Thoracic aorta (tissue), 2 donors: ENCODE results near the gene LIPT2. TPM values are rescaled to one million over a fixed set of nuclear protein-coding genes. Genes with fewer than 3 reads are reported as not detected.

Experiments
- ATAC-seq: fragments of 150-250 bp; one replicate; pipeline ENCODE4 v1.8.0; 2017; ENCODE audit warnings: low read depth; ENCODE audit not compliant: insufficient number of reproducible peaks, low FRiP score
- DNase-seq: peaks from one replicate; pipeline ENCODE4 v3.0.0-alpha.2; 2020; ENCODE audit warnings: low spot score
- H3K27ac ChIP-seq, 2 donors: fragments of 200-600 bp; sonication (generic); 1 replicate in 1 of 2; 2 replicates in 1 of 2; pipeline ENCODE4 v1.5.1; 2016; ENCODE audit warnings: mild to moderate bottlenecking in 2 of 2, moderate library complexity in 2 of 2
- H3K27me3 ChIP-seq: fragments of 200-600 bp; sonication (generic); replicated peaks from 2 replicates; pipeline ENCODE4 v1.6.0; 2016; ENCODE audit warnings: mild to moderate bottlenecking; ENCODE audit not compliant: insufficient read depth
- H3K36me3 ChIP-seq: fragments of 200-600 bp; sonication (generic); one replicate; pipeline ENCODE4 v1.5.1; 2016
- H3K4me1 ChIP-seq, 2 donors: fragments of 200-600 bp; sonication (generic); 1 replicate in 1 of 2; 2 replicates in 1 of 2; pipeline versions ENCODE4 v1.5.1 to v1.6.0; 2016; ENCODE audit warnings: low read depth in 2 of 2, mild to moderate bottlenecking in 1 of 2; ENCODE audit not compliant: control insufficient read depth in 1 of 2
- H3K4me3 ChIP-seq: fragments of 200-600 bp; sonication (generic); 2 replicates; pipeline ENCODE4 v1.5.1; 2016; ENCODE audit warnings: mild to moderate bottlenecking
- H3K9me3 ChIP-seq: fragments of 200-600 bp; sonication (generic); 2 replicates; pipeline ENCODE4 v1.5.1; 2016
- total RNA-seq, 2 donors: library from RNA; depleted of rRNA; stranded (reverse); fragments of >200 nt; gene quantifications; one replicate each; pipeline versions ENCODE4 v1.1.0 to v1.2.3, GENCODE V29; 2016
- TF ChIP-seq, protein P1 (sequence below): fragments of 200-600 bp; sonication (generic); IDR thresholded peaks from one replicate; pipeline ENCODE4 v1.5.1; 2019; ENCODE audit warnings: antibody characterized with exemption

LIPT2 gene
- total RNA-seq, 2 donors from 2014 or later, result 1.4 to 12.9 TPM

DNA sequence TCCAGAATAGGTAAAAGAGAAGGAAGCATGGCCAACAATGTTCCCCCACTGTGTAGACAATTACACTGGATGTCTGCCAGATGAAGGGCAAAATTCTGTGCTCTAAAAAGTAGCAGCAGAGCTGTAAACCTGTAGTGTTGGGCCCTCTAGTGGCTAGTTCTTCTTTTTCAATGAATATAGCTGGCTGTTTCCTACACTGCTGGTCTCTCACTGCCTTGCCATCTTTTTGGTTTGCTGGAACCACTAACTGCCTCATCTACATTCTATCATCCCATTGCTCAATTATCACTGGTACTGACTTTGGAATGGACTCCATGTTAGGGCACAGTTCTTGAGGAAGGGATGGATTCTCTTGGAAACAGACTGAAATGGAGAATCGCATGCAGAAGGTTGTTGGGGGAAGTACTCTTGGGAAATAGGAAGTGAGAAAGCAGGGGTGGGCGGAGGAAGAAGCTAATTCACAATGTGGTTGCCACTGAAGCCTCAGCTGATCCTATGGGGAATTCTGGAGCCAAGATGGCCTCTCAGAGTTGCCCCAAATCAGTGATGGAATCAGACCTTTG, 44.1 kb downstream of the LIPT2 start:
- Histone ChIP-seq H3K4me3 (no peak overlapping the region), H3K27me3 (no peaks in the 10 kb centered on the region), H3K9me3 (no peaks in the 10 kb centered on the region), H3K36me3 (no peaks in the 10 kb centered on the region), H3K27ac (no peak overlapping the region), H3K4me1 (peaks cover 0 to under 1% of the 10 kb centered on the region in 2 donors)
- TF ChIP-seq, protein P1, sequence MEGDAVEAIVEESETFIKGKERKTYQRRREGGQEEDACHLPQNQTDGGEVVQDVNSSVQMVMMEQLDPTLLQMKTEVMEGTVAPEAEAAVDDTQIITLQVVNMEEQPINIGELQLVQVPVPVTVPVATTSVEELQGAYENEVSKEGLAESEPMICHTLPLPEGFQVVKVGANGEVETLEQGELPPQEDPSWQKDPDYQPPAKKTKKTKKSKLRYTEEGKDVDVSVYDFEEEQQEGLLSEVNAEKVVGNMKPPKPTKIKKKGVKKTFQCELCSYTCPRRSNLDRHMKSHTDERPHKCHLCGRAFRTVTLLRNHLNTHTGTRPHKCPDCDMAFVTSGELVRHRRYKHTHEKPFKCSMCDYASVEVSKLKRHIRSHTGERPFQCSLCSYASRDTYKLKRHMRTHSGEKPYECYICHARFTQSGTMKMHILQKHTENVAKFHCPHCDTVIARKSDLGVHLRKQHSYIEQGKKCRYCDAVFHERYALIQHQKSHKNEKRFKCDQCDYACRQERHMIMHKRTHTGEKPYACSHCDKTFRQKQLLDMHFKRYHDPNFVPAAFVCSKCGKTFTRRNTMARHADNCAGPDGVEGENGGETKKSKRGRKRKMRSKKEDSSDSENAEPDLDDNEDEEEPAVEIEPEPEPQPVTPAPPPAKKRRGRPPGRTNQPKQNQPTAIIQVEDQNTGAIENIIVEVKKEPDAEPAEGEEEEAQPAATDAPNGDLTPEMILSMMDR, result peak; percentile 70
- peak; percentile 69 for ATAC-seq
- no peak for DNase-seq

DNA sequence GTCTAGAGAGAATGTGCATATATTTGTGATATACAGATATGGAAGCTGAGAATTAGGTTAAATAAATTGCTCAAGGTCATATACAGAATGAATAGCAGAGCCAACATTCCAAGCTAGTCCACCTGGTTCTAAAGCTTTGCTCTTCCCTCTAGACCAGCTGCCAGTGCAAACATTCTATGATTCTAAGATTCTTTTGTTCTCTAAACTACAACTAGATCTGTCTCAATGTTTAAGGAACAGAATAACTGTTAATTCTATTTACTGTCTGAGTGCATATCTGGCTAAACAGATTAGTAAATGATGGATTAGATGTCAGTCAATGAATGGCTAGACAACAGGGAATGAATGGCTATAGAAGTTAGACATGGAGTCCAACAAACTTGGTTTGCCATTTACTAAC, 45.8 kb downstream of the LIPT2 start:
- ATAC-seq, result no peak
- DNase-seq, result no peak
- TF ChIP-seq, protein P1, result no peak
- no peaks in the 10 kb centered on the region for H3K9me3 ChIP-seq
- no peak overlapping the region for H3K4me3 ChIP-seq
- H3K4me1 ChIP-seq, result peaks cover 12 to 16% of the 10 kb centered on the region in 2 donors
- H3K27ac ChIP-seq, result no peak overlapping the region
- H3K36me3 ChIP-seq, result no peaks in the 10 kb centered on the region
- H3K27me3 ChIP-seq, result no peaks in the 10 kb centered on the region

DNA sequence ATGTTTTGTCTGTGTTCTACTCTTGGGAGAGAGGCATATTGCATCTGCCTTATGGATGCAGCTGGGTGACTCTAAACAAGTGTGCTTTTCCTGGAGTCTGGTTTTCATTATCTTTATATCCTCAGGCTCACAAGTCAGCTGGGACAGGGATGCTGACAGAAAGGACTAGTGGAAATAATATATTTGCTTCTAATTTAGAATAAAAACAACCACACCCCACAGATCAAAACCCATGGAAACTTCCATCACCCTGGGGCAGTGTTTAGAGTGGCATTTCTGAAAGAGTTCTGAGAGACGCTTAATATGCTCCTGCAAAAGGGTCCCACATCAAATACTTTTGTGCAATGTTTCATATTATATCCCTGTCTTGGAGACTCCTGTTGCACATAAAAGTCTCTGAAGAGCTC, 47.0 kb downstream of the LIPT2 start:
- ATAC-seq (no peak), DNase-seq (no peak)
- Histone ChIP-seq H3K9me3 (no peaks in the 10 kb centered on the region), H3K4me1 (peaks cover 12 to 21% of the 10 kb centered on the region in 2 donors), H3K27ac (no peak overlapping the region), H3K4me3 (no peak overlapping the region), H3K36me3 (no peaks in the 10 kb centered on the region), H3K27me3 (no peaks in the 10 kb centered on the region)
- TF ChIP-seq, protein P1, result no peak

DNA sequence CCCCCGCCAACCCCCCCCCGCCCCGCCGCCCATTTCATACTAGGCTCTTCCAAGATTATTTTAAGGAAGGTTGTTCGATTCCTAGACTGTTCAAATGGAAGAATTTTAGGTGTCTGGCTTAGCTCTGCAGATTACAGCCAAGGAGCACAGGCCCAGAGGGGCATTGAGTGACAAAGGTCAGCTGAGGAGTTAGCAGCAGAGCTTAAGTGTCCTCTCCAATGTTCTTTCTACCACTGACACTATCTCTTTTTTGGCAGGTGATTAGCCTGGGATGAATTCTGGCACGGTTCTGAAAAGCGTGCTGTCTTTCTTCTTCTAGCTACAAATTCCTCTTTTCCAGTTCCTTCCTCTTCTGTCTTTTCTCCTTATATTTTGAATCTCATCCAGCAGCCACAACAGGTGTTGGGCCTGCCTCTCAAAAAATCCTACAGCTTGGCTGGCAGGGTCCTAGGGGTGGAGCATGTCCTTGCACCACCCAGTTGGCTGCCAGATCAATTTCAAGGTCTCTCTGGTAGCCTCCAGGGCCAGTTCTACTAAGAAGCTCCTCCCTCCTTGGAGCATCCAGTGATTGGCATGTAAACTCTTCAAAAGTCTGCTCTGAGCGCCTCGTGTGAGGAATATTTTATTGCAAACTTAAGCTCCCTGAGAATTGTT, 49.2 kb downstream of the LIPT2 start:
- no peak for DNase-seq
- Histone ChIP-seq H3K36me3 (no peaks in the 10 kb centered on the region), H3K4me3 (no peak overlapping the region), H3K9me3 (no peaks in the 10 kb centered on the region), H3K27ac (no peak overlapping the region), H3K27me3 (no peaks in the 10 kb centered on the region), H3K4me1 (peaks cover 12 to 21% of the 10 kb centered on the region in 2 donors)
- ATAC-seq, result no peak
- TF ChIP-seq, protein P1, result no peak

DNA sequence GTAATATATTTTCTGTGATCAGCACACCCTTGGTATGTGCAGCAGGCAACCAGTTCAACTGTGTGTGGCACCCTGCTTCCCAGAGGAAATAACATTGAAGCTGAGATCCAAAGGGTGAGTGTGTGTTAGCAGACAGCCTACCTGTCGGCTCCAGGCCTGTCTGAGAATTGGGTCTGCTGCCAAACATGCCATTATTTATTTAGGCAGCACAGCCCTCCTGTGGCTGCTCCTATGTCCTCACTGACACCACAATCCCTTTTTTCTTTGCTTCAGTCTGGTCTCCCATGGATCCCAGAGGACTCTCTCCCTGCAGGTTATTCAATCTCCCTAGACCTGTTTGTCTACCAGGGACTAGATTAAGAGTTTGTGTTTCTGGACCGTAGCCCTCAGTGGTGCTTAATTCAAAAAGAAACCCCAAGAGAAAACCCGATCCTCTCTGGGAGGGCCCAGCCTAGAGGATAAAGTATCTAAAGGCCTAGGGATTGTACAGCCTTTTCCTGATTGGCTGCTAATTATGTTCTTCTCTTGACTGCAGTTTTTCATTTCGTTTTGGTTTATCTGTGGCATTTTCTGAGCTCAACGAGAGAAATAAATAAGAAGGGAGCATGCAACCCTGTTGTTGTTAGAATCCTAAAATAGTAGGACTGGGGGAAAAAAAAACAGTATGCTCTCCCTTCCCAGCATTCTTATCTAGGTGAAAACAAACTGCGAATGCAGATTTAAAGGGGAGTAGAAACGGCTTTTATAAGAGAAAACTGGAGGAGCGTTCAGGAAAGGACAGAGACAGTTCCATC, 50.3 kb downstream of the LIPT2 start:
- peak overlapping the region; percentile 33 to 42 for H3K27ac ChIP-seq
- DNase-seq (no peak), ATAC-seq (no peak)
- no peaks in the 10 kb centered on the region for H3K9me3 ChIP-seq
- H3K27me3 ChIP-seq, result no peaks in the 10 kb centered on the region
- H3K36me3 ChIP-seq, result no peaks in the 10 kb centered on the region
- peak overlapping the region; percentile 42 for H3K4me3 ChIP-seq
- H3K4me1 ChIP-seq, result peaks cover 12 to 21% of the 10 kb centered on the region in 2 donors
- TF ChIP-seq, protein P1, result no peak
